Caco-2 (cell line): ENCODE data around the gene NRF1. TPM values are rescaled to one million over a fixed set of nuclear protein-coding genes. Genes with fewer than 3 reads are reported as not detected.

Experiments
- BruUV-seq: library from RNA; stranded (reverse); fragments of 400-500 nt; replicated peaks from 2 replicates; lab custom pipeline; 2021; lab: Mats Ljungman, UMichigan
- CTCF ChIA-PET: fragments of 300-600 bp; sonication (Branson Sonifier 250); formaldehyde crosslinking; loops from one replicate; lab custom pipeline; 2022; ENCODE audit warnings: antibody characterized with exemption; lab: Charles Lee
- POLR2A ChIA-PET: fragments of 300-600 bp; sonication (Branson Sonifier 250); formaldehyde crosslinking; loops from one replicate; lab custom pipeline; 2022; ENCODE audit warnings: antibody characterized with exemption; lab: Charles Lee
- DNase-seq, 2 experiments: peaks; one replicate each; pipeline versions ENCODE4 v3.0.0 to v3.0.0-alpha.2; 2020 to 2022
- H3K27me3 ChIP-seq: replicated peaks from 2 replicates; pipeline ENCODE4 v1.6.0; 2011; ENCODE audit warnings: low read length; ENCODE audit not compliant: control insufficient read depth, insufficient read depth
- H3K36me3 ChIP-seq: 2 replicates; pipeline ENCODE4 v1.5.1; 2011; ENCODE audit warnings: low read length; ENCODE audit not compliant: control insufficient read depth, insufficient read depth
- H3K4me1 ChIP-seq: fragments of 250-450 bp; sonication (Bioruptor Pico); 2 replicates; pipeline ENCODE4 v1.5.1; 2020; ENCODE audit warnings: mild to moderate bottlenecking
- H3K4me3 ChIP-seq: 2 replicates; pipeline ENCODE4 v1.5.1; 2011; ENCODE audit warnings: low read depth, mild to moderate bottlenecking, control low read depth, low read length
- H3K9me3 ChIP-seq: fragments of 250-450 bp; sonication (Bioruptor Pico); 2 replicates; pipeline ENCODE4 v1.5.1; 2020; ENCODE audit warnings: mild to moderate bottlenecking, moderate library complexity
- H3K27ac Mint-ChIP-seq: one replicate; pipeline ENCODE4 v1.8.0; 2022; ENCODE audit warnings: mixed read lengths; ENCODE audit not compliant: unreplicated experiment
- H3K27me3 Mint-ChIP-seq: one replicate; pipeline ENCODE4 v1.8.0; 2022; ENCODE audit warnings: mixed read lengths; ENCODE audit not compliant: insufficient read depth, unreplicated experiment
- H3K36me3 Mint-ChIP-seq: one replicate; pipeline ENCODE4 v1.8.0; 2022; ENCODE audit warnings: mild to moderate bottlenecking, mixed read lengths; ENCODE audit not compliant: insufficient read depth, unreplicated experiment
- H3K4me1 Mint-ChIP-seq: one replicate; pipeline ENCODE4 v1.8.0; 2022; ENCODE audit warnings: low read depth, mixed read lengths; ENCODE audit not compliant: unreplicated experiment
- H3K4me3 Mint-ChIP-seq: one replicate; pipeline ENCODE4 v1.8.0; 2022; ENCODE audit warnings: mild to moderate bottlenecking, moderate library complexity, mixed read lengths; ENCODE audit not compliant: unreplicated experiment
- H3K9me3 Mint-ChIP-seq: one replicate; pipeline ENCODE4 v1.8.0; 2022; ENCODE audit warnings: mixed read lengths; ENCODE audit not compliant: unreplicated experiment
- CTCF ChIP-seq, 2 experiments: fragments of 200-600 bp in 1 of 2; IDR thresholded peaks; 1 replicate in 1 of 2; 2 replicates in 1 of 2; pipeline versions ENCODE4 v1.5.1 to v1.8.0; 2011 to 2022; ENCODE audit warnings: antibody characterized with exemption in 1 of 2, control low read depth in 1 of 2, inconsistent platforms in 1 of 2, low read depth in 1 of 2, low read length in 1 of 2, mild to moderate bottlenecking in 1 of 2, moderate library complexity in 1 of 2; ENCODE audit not compliant: insufficient read depth in 1 of 2, severe bottlenecking in 1 of 2, unreplicated experiment in 1 of 2
- intact Hi-C: fragments of 100-400 bp; cut with micrococcal nuclease; formaldehyde crosslinking; loops from one replicate; pipeline ENCODE4 v1.10.0; 2022; ENCODE audit not compliant: unreplicated experiment
- total RNA-seq: library from RNA; stranded (reverse); gene quantifications from 2 replicates; pipeline ENCODE4 v1.2.3, GENCODE V29; 2022

The NRF1 gene
- total RNA-seq, 1 experiment from 2014 or later = 22.5 TPM

GRCh38 chr7:129728875-129729467, 117.5 kb downstream of the NRF1 start:
- POLR2A ChIA-PET = no interaction called here
- Histone ChIP-seq H3K9me3 (no peaks in the 10 kb centered on the region), H3K27me3 (no peaks in the 10 kb centered on the region), H3K4me1 (no peaks in the 10 kb centered on the region; the same call in 1 of the 2 replicates), H3K4me3 (no peak overlapping the region), H3K36me3 (no peaks in the 10 kb centered on the region)
- DNase-seq = no peak
- TF ChIP-seq CTCF (IDR thresholded peaks at IDR 0.05; ENCODE audit: insufficient read depth in 1 of 2, low read depth in 1 of 2, low read length in 1 of 2, severe bottlenecking in 1 of 2, unreplicated experiment in 1 of 2) = no peak
- no TSS peak for BruUV-seq
- Mint-ChIP-seq H3K4me3 (no peak overlapping the region), H3K4me1 (no peaks in the 10 kb centered on the region), H3K9me3 (no peaks in the 10 kb centered on the region), H3K36me3 (peaks cover 38% of the 10 kb centered on the region), H3K27me3 (no peaks in the 10 kb centered on the region), H3K27ac (no peak overlapping the region)
- CTCF ChIA-PET = no interaction called here
- intact Hi-C loops = no loop called here

GRCh38 chr7:129729511-129729910, 118.0 kb downstream of the NRF1 start:
- Mint-ChIP-seq H3K36me3 (peaks cover 35% of the 10 kb centered on the region), H3K4me3 (no peak overlapping the region), H3K9me3 (no peaks in the 10 kb centered on the region), H3K27me3 (no peaks in the 10 kb centered on the region), H3K27ac (no peak overlapping the region), H3K4me1 (no peaks in the 10 kb centered on the region)
- CTCF ChIA-PET = no interaction called here
- Histone ChIP-seq H3K9me3 (no peaks in the 10 kb centered on the region), H3K36me3 (no peaks in the 10 kb centered on the region), H3K27me3 (no peaks in the 10 kb centered on the region), H3K4me3 (no peak overlapping the region), H3K4me1 (no peaks in the 10 kb centered on the region; the same call in 1 of the 2 replicates)
- intact Hi-C loops = no loop called here
- no TSS peak for BruUV-seq
- POLR2A ChIA-PET = no interaction called here
- TF ChIP-seq CTCF (IDR thresholded peaks at IDR 0.05; ENCODE audit: insufficient read depth in 1 of 2, low read depth in 1 of 2, low read length in 1 of 2, severe bottlenecking in 1 of 2, unreplicated experiment in 1 of 2) = no peak
- no peak for DNase-seq

GRCh38 chr7:129730159-129730558, 118.6 kb downstream of the NRF1 start:
- Histone ChIP-seq H3K4me1 (no peaks in the 10 kb centered on the region; the same call in 1 of the 2 replicates), H3K4me3 (no peak overlapping the region), H3K27me3 (no peaks in the 10 kb centered on the region), H3K36me3 (no peaks in the 10 kb centered on the region), H3K9me3 (no peaks in the 10 kb centered on the region)
- H3K27me3 Mint-ChIP-seq = no peaks in the 10 kb centered on the region
- peaks cover 36% of the 10 kb centered on the region for H3K36me3 Mint-ChIP-seq
- no peak for TF ChIP-seq CTCF (IDR thresholded peaks at IDR 0.05; ENCODE audit: insufficient read depth in 1 of 2, low read depth in 1 of 2, low read length in 1 of 2, severe bottlenecking in 1 of 2, unreplicated experiment in 1 of 2)
- H3K4me1 Mint-ChIP-seq = no peaks in the 10 kb centered on the region
- no peak overlapping the region for H3K4me3 Mint-ChIP-seq
- H3K9me3 Mint-ChIP-seq = no peaks in the 10 kb centered on the region
- CTCF ChIA-PET = no interaction called here
- BruUV-seq = no TSS peak
- POLR2A ChIA-PET = no interaction called here
- intact Hi-C loops = no loop called here
- no peak for DNase-seq
- H3K27ac Mint-ChIP-seq = no peak overlapping the region
